HepG2 (cell line): Measurements from ENCODE around the gene ORC6. TPM values are rescaled to one million over a fixed set of nuclear protein-coding genes. Genes with fewer than 3 reads are reported as not detected.

Experiments used
- BCL6 ChIP-seq: IDR thresholded peaks from 2 replicates; pipeline ENCODE4 v1.6.1; 2016; ENCODE audit warnings: missing genetic modification reagents, missing compliant biosample characterization
- GATA4 ChIP-seq: sonication (generic); IDR thresholded peaks from 2 replicates; pipeline ENCODE4 v1.6.1; 2016; ENCODE audit warnings: antibody characterized with exemption, low read depth, borderline replicate concordance
- ISX ChIP-seq: sonication (generic); formaldehyde crosslinking; conservative IDR thresholded peaks from 2 replicates; pipeline ENCODE4 v1.5.0; 2020; ENCODE audit warnings: missing genetic modification reagents
- KLF12 ChIP-seq: sonication (generic); formaldehyde crosslinking; IDR thresholded peaks from 2 replicates; pipeline ENCODE4 v1.4.0; 2020; ENCODE audit warnings: missing genetic modification reagents, borderline replicate concordance
- POGZ ChIP-seq: sonication (generic); formaldehyde crosslinking; IDR thresholded peaks from 2 replicates; pipeline ENCODE4 v1.4.0; 2020; ENCODE audit warnings: mild to moderate bottlenecking, missing genetic modification reagents
- SATB2 ChIP-seq: sonication (generic); formaldehyde crosslinking; IDR thresholded peaks from 2 replicates; pipeline ENCODE4 v1.5.0; 2020; ENCODE audit warnings: missing genetic modification reagents
- SOX6 ChIP-seq, 2 experiments: fragments of 450-650 bp in 1 of 2; sonication (generic) in 1 of 2; formaldehyde crosslinking in 1 of 2; IDR thresholded peaks; 2 replicates each; pipeline versions ENCODE4 v1.4.0 to v1.6.1; 2017 to 2020; ENCODE audit warnings: antibody characterized with exemption in 1 of 2, mild to moderate bottlenecking in 1 of 2, missing genetic modification reagents in 1 of 2
- WIZ ChIP-seq: sonication (generic); formaldehyde crosslinking; IDR thresholded peaks from 2 replicates; pipeline ENCODE4 v1.5.1; 2020; ENCODE audit warnings: mild to moderate bottlenecking, missing genetic modification reagents
- ZFX ChIP-seq: sonication (generic); formaldehyde crosslinking; IDR thresholded peaks from 2 replicates; pipeline ENCODE4 v1.4.0; 2020; ENCODE audit warnings: mild to moderate bottlenecking, low read depth, missing genetic modification reagents, moderate library complexity
- ZNF331 ChIP-seq: sonication (generic); formaldehyde crosslinking; IDR thresholded peaks from 2 replicates; pipeline ENCODE4 v1.4.0; 2020; ENCODE audit warnings: missing genetic modification reagents
- ZNF441 ChIP-seq: sonication (generic); formaldehyde crosslinking; IDR thresholded peaks from 2 replicates; pipeline ENCODE4 v1.7.0; 2021; ENCODE audit warnings: missing genetic modification reagents, borderline replicate concordance
- ZNF460 ChIP-seq: sonication (generic); formaldehyde crosslinking; IDR thresholded peaks from 2 replicates; pipeline ENCODE4 v1.5.1; 2020; ENCODE audit warnings: missing genetic modification reagents, mild to moderate bottlenecking, borderline replicate concordance
- ZNF496 ChIP-seq: sonication (generic); formaldehyde crosslinking; IDR thresholded peaks from 2 replicates; pipeline ENCODE4 v1.8.1; 2023; ENCODE audit warnings: mild to moderate bottlenecking, moderate library complexity, missing genetic modification reagents; ENCODE audit not compliant: insufficient replicate concordance
- ZNF556 ChIP-seq: sonication (generic); formaldehyde crosslinking; IDR thresholded peaks from 2 replicates; pipeline ENCODE4 v1.4.0; 2020; ENCODE audit warnings: mild to moderate bottlenecking, missing genetic modification reagents, borderline replicate concordance
- ZNF605 ChIP-seq: sonication (generic); formaldehyde crosslinking; IDR thresholded peaks from 2 replicates; pipeline ENCODE4 v1.8.0; 2022; ENCODE audit warnings: mild to moderate bottlenecking, missing genetic modification reagents
- ZNF775 ChIP-seq: sonication (generic); formaldehyde crosslinking; IDR thresholded peaks from 2 replicates; pipeline ENCODE4 v1.4.0; 2020; ENCODE audit warnings: missing genetic modification reagents, mild to moderate bottlenecking, moderate library complexity, borderline replicate concordance
- ZNF788 ChIP-seq: sonication (generic); formaldehyde crosslinking; IDR thresholded peaks from 2 replicates; pipeline ENCODE4 v1.5.0; 2020; ENCODE audit warnings: mild to moderate bottlenecking, missing genetic modification reagents, borderline replicate concordance
- ZSCAN12 ChIP-seq: sonication (generic); formaldehyde crosslinking; IDR thresholded peaks from 2 replicates; pipeline ENCODE4 v1.9.0; 2021; ENCODE audit warnings: mild to moderate bottlenecking, missing genetic modification reagents
- polyA plus RNA-seq, 8 experiments: library from polyadenylated mRNA; depleted of rRNA in 3 of 8; stranded (reverse) in 7 of 8; unstranded in 1 of 8; fragments of >200 nt; fragmentation: Illumina TruSeq in 4 of 8; extraction: Trizol in 4 of 8; gene quantifications; 2 replicates each; pipeline versions ENCODE4 v1.2.1 to v1.2.3, GENCODE V29; 2011 to 2016; ENCODE audit warnings: low read depth in 4 of 8, missing spikeins in 1 of 8, mixed read lengths in 1 of 8; ENCODE audit not compliant: insufficient read depth in 1 of 8
- total RNA-seq, 5 experiments: library from RNA; depleted of rRNA; stranded (reverse); fragments of >200 nt; fragmentation: Illumina TruSeq; extraction: Trizol; gene quantifications; 2 replicates each; pipeline ENCODE4 v1.2.3, GENCODE V29; 2016; ENCODE audit warnings: low read depth in 1 of 5
- TF ChIP-seq, protein P1 (sequence below), 2 experiments: sonication (generic) in 1 of 2; formaldehyde crosslinking in 1 of 2; IDR thresholded peaks; 2 replicates each; pipeline versions ENCODE4 v1.4.0 to v1.6.1; 2018 to 2020; ENCODE audit warnings: missing genetic modification reagents in 2 of 2, borderline replicate concordance in 1 of 2, low read depth in 1 of 2, mild to moderate bottlenecking in 1 of 2, missing biosample characterization in 1 of 2
- TF ChIP-seq, protein P2 (sequence below): sonication (generic); formaldehyde crosslinking; IDR thresholded peaks from 2 replicates; pipeline ENCODE4 v1.4.0; 2020; ENCODE audit warnings: missing genetic modification reagents, borderline replicate concordance
- TF ChIP-seq, protein P3 (sequence below): sonication (generic); formaldehyde crosslinking; IDR thresholded peaks from 2 replicates; pipeline ENCODE4 v1.5.0; 2020; ENCODE audit warnings: mild to moderate bottlenecking, missing genetic modification reagents

The ORC6 gene
- total and polyA plus RNA-seq, 2 of the 13 experiments (the other 11 are each of a cell fraction or from before 2014, with no cell fraction given), result 34.2 to 69.8 TPM

DNA sequence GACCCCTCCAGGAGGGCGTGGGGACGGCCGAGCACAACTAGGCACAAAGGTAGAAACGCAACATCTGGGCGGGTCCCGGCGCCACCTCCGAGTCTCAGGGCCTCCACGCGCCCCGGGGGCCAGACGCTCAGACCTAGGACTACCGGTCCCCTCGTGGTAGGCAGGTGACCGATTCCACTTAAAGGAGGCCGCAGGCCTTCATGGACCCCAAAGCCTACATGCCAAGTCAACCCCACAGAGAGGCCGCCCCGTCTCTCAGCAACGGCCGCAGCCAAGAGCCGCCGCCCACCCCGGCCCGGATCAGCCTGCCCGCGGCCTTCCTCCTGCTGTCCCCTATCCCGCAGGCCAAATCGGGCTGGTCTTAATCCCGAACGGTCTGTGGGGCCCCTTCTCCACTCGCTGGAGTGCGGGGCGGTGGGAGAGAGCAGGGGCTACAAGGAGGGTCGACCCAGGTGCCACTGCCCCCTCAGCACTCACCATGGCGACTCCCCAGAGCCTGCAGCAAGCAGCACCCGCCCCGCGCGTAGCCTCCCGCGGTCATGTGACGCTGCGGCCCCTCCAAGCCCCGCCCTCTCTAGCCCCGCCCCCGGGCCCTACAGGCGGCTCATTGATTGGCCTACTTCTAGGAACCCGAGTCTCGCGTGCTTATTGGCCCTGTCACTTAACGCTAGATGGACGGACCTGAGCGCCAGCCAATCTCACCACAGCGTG lies 650 bp upstream of the ORC6 start, which contains the start of gene VPS35 (continued):
- TF ChIP-seq SATB2 (CRISPR knock-in tag) (peak; percentile 83; the same call in 1 of the 2 replicates), ZNF788 (peak; percentile 83), ZFX (CRISPR knock-in tag) (peak; percentile 96), ZNF605 (CRISPR knock-in tag) (peak; percentile 66), KLF12 (CRISPR knock-in tag) (peak; percentile 99), ZNF460 (CRISPR knock-in tag) (no peak), GATA4 (peak; percentile 63; the same call in 1 of the 2 replicates), BCL6 (peak; percentile 4; the same call in 1 of the 2 replicates), SOX6 (IDR thresholded peaks at IDR 0.05) (no peak), SOX6 (CRISPR knock-in tag; IDR thresholded peaks at IDR 0.05) (peak; percentile 76), ZSCAN12 (CRISPR knock-in tag) (peak; percentile 91; the same call in 1 of the 2 replicates), WIZ (CRISPR knock-in tag) (peak; percentile 54), ZNF775 (no peak), POGZ (CRISPR knock-in tag) (peak; percentile 26; the same call in 1 of the 2 replicates), ZNF496 (CRISPR knock-in tag) (no peak), ZNF556 (CRISPR knock-in tag) (peak; percentile 75; the same call in 1 of the 2 replicates), ISX (CRISPR knock-in tag) (peak; percentile 86; the same call in 1 of the 2 replicates), ZNF441 (CRISPR knock-in tag) (peak; percentile 22; the same call in 1 of the 2 replicates), ZNF331 (CRISPR knock-in tag) (peak; percentile 34)
- TF ChIP-seq, protein P1, sequence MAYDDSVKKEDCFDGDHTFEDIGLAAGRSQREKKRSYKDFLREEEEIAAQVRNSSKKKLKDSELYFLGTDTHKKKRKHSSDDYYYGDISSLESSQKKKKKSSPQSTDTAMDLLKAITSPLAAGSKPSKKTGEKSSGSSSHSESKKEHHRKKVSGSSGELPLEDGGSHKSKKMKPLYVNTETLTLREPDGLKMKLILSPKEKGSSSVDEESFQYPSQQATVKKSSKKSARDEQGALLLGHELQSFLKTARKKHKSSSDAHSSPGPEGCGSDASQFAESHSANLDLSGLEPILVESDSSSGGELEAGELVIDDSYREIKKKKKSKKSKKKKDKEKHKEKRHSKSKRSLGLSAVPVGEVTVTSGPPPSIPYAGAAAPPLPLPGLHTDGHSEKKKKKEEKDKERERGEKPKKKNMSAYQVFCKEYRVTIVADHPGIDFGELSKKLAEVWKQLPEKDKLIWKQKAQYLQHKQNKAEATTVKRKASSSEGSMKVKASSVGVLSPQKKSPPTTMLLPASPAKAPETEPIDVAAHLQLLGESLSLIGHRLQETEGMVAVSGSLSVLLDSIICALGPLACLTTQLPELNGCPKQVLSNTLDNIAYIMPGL (CRISPR knock-in tag; IDR thresholded peaks at IDR 0.05; ENCODE audit: borderline replicate concordance in 1 of 2, low read depth in 1 of 2), result peak; percentile 68 to 80
- TF ChIP-seq, protein P2, sequence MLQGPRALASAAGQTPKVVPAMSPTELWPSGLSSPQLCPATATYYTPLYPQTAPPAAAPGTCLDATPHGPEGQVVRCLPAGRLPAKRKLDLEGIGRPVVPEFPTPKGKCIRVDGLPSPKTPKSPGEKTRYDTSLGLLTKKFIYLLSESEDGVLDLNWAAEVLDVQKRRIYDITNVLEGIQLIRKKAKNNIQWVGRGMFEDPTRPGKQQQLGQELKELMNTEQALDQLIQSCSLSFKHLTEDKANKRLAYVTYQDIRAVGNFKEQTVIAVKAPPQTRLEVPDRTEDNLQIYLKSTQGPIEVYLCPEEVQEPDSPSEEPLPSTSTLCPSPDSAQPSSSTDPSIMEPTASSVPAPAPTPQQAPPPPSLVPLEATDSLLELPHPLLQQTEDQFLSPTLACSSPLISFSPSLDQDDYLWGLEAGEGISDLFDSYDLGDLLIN, result 0 out of 2 replicates have a peak, but pooled peaks have one; percentile 36
- TF ChIP-seq, protein P3, sequence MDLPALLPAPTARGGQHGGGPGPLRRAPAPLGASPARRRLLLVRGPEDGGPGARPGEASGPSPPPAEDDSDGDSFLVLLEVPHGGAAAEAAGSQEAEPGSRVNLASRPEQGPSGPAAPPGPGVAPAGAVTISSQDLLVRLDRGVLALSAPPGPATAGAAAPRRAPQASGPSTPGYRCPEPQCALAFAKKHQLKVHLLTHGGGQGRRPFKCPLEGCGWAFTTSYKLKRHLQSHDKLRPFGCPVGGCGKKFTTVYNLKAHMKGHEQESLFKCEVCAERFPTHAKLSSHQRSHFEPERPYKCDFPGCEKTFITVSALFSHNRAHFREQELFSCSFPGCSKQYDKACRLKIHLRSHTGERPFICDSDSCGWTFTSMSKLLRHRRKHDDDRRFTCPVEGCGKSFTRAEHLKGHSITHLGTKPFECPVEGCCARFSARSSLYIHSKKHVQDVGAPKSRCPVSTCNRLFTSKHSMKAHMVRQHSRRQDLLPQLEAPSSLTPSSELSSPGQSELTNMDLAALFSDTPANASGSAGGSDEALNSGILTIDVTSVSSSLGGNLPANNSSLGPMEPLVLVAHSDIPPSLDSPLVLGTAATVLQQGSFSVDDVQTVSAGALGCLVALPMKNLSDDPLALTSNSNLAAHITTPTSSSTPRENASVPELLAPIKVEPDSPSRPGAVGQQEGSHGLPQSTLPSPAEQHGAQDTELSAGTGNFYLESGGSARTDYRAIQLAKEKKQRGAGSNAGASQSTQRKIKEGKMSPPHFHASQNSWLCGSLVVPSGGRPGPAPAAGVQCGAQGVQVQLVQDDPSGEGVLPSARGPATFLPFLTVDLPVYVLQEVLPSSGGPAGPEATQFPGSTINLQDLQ (CRISPR knock-in tag), result peak; percentile 71
